GM19452 (cell line): ENCODE measurements around the gene CLCN7.

Experiments
- ATAC-seq: cut with Tn5 transposase; IDR thresholded peaks from one replicate; pipeline ENCODE4 v1.9.1; 2021; ENCODE audit not compliant: unreplicated experiment

CLCN7 gene

GRCh38 chr16:1474796-1475551 is at the start of gene CLCN7:
TSS of gene CLCN7 (minus strand) at chr16:1475028. CDS start at chr16:1474974, 54 bp downstream.
- ATAC-seq, result peak; percentile 81

DNA sequence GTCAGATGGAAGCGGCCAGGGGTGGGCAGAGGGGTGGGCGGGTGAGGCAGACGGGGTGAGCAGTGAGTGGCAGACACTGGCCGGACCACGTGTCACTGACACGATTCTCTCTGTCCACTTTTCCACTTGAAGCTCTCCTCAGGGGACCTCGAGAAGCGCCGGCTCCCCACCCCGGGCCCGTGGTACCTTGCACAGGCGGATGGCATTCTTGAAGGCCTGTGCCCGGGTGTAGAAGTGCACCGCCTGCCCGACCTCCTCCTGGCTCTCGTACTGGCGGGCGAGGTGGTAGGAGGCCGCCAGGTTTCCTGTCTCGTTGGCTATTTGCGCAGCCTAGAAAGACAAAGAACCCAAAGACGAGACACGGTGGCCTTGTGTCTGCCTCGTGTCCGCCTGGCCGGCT is 49.5 kb upstream of the CLCN7 start:
- no peak for ATAC-seq

- no peak for ATAC-seq
These were observed 48.9 kb upstream of the CLCN7 start for GRCh38 chr16:1523581-1524245.

DNA sequence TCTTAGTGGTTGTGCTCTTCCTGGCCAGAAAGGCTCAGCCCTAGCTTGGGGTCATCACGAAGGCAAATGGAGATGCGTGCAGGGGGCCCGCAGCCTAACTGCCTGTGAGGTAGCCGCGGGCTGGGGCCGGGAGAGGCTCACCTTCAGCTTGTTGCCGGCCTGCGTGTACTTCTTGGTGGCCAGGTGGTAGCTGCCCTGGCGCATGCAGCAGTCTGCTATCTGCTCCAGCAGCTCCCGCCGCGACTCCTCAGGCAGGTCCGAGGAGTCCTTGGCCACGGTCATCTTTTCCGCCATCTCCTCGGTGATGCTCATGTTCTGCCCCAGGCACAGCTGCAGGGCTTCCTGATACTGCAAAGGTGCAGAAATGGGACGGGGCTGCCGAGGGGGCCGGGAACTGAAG is 45.6 kb upstream of the CLCN7 start:
- ATAC-seq, result no peak

GRCh38 chr16:1519831-1520230 is 45.0 kb upstream of the CLCN7 start:
- ATAC-seq, result no peak

- ATAC-seq, result no peak
These were observed 43.9 kb upstream of the CLCN7 start for GRCh38 chr16:1518626-1519135.

DNA sequence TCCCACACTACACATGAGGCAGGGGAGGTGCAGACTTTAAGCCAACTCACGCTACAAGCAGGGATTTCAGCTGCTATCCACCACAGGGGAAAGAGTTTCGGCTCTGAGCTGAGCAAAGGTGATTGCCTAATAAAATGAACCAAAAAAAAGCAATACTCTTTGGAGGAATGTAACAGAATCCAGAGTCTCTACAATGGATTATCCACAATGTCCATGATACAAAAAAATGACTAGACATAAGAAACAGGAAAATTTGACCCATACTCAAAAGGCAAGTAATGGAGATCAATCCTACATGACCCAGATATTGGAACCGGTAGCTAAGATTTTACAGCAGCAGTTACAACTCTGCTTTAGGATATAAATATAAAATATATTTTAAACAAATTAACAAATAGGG is 39.7 kb upstream of the CLCN7 start:
- no peak for ATAC-seq

- ATAC-seq, result no peak
These were observed 37.9 kb upstream of the CLCN7 start for GRCh38 chr16:1512774-1513173.

DNA sequence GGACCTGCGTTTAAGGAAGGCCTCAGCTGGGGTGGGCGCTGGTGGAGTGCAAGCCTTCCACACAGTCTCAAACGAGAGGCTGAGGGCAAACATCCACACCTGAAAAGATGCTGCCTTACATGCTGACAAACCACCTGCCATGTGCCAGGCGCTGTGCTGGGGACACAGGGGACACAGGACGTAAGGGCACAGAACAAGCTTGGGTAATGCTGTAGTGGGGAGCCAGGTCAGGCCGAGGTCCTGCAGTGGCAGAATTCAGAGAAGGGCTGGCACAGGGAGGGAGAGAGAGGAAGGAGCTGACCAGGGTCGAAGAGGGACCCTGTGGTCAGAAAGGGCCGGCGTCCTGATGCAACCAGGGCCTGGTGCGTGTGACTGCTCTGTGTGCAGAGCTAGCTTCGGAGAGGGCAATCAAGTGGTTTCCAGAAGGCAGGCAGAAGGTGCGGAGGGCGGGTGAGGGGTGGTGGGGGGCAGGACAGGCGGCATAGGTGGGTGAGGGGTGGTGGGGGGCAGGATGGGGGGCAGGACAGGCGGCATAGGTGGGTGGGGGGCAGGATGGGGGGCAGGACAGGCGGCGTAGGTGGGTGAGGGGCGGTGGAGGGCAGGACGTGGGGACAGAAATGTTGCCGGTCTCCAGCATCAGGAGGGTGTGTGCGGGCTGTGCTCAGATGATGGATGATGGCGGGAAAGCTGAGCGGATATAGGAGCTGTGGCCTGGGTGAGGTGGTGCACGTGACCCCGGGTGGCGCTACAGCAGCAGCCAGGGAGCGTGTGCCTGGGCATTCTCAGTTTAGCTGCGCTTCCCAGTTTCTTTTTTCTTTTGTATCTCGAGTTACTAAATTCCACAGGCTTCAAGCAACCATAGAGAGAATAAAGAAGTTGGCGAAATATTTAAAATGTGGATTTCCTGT is 37.1 kb upstream of the CLCN7 start:
- ATAC-seq, result no peak

- ATAC-seq, result no peak
These were observed 36.1 kb upstream of the CLCN7 start for GRCh38 chr16:1510941-1511351.

GRCh38 chr16:1510272-1510671 is 35.4 kb upstream of the CLCN7 start:
- ATAC-seq, result no peak

DNA sequence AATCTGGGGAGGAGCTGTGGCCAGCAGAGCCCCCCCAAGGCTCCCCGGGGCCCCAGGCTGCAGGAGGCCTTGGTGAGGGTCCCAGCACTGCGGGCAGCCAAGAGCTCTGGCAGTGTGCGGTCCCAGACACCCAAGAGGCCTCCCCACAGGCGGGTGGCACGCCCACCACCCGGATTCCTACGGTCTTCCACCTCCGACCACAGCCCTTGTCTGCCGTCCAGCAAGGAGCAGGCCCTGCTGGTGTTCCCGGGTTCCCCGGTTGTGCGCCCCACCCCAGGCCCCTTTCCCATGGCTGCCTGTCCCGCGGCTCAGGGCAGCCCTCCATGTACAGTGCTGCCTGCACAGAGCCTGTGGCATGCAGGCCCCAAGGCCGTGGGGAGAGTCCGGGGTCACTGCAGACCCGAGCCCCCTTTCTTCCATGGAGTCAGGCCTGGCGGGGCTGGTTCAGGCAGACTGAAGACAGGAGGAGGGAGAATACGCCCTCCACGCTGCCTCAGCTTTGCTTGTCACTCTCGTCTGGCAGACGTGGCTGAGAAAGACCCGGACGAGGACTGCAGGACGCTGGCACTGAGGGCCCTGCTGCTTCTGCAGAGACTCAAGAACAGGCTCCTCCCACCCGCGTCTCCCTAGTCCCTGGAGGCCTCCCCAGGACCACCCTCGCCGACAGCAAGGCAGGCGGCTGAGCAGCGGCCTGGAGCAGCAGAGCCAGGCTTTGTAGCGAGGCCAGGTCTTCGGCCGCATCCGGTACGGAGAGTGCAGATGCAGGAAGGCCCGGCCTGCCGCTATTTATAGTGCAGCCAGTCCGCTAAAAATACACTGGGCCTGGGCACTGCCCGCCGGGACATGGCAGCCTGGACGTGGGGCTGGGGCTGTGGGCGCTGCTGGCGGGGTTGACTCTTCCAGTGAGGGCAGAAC is 34.7 kb upstream of the CLCN7 start:
- no peak for ATAC-seq

DNA sequence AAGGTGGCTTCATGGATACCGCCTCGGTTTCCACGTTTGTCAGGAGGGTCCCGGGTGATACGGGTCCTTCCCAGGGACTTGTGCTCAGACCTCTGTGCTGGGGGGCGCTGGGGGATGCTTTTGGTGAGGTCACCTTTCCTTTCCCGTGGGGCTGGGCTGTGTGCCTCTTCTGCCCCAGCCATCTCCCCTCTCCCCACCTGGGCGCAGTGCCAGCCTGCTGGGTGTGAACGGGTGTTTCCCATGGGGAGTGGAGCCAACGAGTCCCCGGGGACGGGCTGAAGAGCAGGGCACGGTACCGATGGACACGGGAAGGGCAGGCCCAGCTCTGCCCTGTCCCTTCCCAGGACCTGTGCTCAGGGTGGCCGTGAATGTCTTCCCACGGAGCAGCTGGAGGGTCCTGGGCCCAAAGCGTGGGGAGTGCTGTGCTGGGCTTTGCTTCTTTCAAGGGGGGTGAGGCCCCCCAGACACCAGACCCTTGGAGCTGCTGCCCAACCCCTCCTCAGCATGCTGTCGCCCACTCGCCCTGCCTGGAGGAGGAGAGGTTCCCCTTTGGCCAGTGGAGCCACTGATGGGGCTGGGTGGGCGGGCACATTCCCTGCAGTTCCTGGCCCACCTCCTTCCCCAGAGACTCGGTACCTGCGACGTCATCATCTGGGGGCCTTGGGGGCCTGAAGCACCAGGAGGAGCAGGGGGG is 33.8 kb upstream of the CLCN7 start:
- no peak for ATAC-seq

DNA sequence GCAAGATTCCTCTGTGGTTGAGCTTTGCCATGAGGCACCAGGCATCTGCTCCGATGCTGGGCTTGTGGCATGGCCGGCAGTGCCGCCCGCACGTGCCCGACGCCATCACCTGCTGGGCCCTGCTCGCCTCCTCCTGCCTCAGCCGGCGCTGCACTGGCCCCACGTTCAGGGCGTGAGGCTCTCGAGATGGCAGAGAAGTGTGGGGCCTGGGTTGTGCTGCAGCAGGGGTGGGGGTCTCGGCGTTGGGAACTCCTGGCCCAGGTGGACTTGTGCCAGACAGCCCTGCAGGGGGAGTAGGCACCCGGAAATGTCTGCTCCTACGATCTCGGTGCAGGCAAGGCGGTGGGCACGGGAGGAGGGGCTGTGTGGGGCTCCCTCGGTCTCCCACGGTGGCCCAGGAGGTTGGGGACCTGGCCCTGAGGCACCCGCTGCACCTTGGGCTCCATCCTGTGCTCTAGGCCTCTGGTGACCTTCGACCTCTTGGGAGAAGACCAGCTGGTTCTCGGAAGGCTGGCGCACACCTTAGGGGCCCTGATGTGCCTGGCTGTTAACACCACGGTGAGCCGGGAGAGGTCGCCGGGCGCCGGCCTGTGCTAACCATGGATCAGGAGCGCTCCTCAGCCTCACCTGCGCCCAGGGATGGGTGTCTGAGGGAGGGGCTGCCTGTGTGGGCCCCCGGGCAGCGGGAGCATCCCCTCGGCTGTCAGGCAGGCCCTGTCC is 31.8 kb upstream of the CLCN7 start:
- no peak for ATAC-seq

GRCh38 chr16:1505912-1506311 is 31.1 kb upstream of the CLCN7 start:
- ATAC-seq, result no peak

- no peak for ATAC-seq
These were observed 30.4 kb upstream of the CLCN7 start for GRCh38 chr16:1505073-1505844.

DNA sequence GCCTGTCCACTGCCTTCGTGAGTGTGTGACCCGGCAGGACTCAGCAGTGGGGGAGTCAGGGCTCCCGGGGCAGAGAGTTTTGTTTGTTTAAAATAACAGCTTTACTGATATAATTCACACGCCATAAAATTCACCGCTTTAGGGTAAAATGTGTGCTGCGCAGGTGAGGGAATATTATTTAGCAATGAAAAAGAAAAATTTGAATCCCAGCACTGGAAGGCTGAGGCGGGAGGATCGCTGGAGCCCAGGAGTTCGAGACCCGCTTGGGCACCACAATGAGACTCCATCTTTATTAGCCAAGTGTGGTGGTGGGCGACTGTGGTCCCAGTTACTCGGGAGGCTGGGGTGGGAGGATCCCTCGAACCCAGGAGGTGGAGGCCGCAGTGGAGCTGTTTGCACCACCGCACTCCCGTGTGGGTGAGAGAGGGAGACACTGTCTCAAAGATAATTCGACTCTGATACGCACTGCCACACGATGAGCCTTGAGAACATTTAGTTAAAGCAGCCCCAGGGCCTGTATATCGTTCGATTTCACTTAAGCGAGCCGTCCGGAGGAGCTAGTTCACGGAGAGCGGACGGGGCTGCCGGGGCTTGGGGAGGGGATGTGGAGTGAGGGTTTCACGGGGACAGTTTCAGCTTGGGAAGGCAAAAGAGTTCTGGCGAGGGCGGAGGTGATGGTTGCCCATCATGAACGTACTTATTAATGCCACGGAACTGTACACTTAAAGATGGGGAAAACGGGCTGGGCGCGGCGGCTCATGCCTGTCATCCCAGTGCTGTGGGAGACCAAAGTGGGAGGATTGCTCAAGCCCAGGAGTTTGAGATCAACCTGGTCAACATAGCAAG is 28.5 kb upstream of the CLCN7 start:
- ATAC-seq, result no peak
